Right atrium auricular region (tissue), 2 donors: ENCODE results near the gene ZNF532. TPM values are rescaled to one million over a fixed set of nuclear protein-coding genes. Genes with fewer than 3 reads are reported as not detected.

Source experiments
- DNase-seq: peaks from one replicate; pipeline ENCODE4 v3.0.0-alpha.2; 2019; ENCODE audit warnings: low spot score
- H3K27ac ChIP-seq, 2 donors: fragments of 200-600 bp; sonication (generic); 1 replicate in 1 of 2; 2 replicates in 1 of 2; pipeline ENCODE4 v1.5.1; 2016 to 2019
- H3K27me3 ChIP-seq, 2 donors: fragments of 200-600 bp; sonication (generic); one replicate each; pipeline versions ENCODE4 v1.5.1 to v1.6.0; 2017 to 2019
- H3K36me3 ChIP-seq: fragments of 200-600 bp; sonication (generic); one replicate; pipeline ENCODE4 v1.5.1; 2016
- H3K4me1 ChIP-seq, 2 donors: fragments of 200-600 bp; sonication (generic); one replicate each; pipeline versions ENCODE4 v1.5.1 to v1.6.0; 2017 to 2019
- H3K4me3 ChIP-seq, 2 donors: fragments of 200-600 bp; sonication (generic); 1 replicate in 1 of 2; 2 replicates in 1 of 2; pipeline ENCODE4 v1.5.1; 2017 to 2019; ENCODE audit warnings: mild to moderate bottlenecking in 1 of 2, moderate library complexity in 1 of 2
- H3K9me3 ChIP-seq, 2 donors: fragments of 200-600 bp; sonication (generic); one replicate each; pipeline ENCODE4 v1.5.1; 2019
- total RNA-seq, 2 donors: library from RNA; depleted of rRNA; stranded (reverse); fragments of >200 nt; gene quantifications; one replicate each; pipeline ENCODE4 v1.1.0, GENCODE V29; 2016
- TF ChIP-seq, protein P1 (sequence below), 2 donors: fragments of 200-600 bp; sonication (generic); IDR thresholded peaks; one replicate each; pipeline ENCODE4 v1.5.1; 2019; ENCODE audit warnings: antibody characterized with exemption in 2 of 2

The ZNF532 gene
- total RNA-seq, 2 donors from 2014 or later: 53.1 to 59.5 TPM

DNA sequence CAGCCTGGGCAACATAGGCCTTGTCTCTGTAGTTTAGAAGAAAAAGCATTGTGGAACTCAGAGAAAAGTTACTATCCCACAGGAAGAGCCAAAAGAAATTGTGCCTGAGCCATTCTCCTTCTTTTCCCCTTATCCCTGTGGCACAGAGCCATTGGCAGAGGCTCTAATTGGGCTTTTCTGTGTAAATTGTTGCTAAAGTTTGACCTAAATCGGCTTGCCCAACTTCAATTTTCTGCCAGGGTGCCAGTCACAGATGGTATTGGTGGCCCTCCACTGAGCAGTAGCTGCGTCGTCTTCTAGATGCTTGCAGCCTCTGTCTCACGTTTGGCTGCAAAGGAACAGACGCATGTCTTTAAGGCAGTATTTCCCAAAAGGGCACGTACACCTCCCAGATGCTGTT lies 30.3 kb downstream of the ZNF532 start:
- TF ChIP-seq, protein P1, sequence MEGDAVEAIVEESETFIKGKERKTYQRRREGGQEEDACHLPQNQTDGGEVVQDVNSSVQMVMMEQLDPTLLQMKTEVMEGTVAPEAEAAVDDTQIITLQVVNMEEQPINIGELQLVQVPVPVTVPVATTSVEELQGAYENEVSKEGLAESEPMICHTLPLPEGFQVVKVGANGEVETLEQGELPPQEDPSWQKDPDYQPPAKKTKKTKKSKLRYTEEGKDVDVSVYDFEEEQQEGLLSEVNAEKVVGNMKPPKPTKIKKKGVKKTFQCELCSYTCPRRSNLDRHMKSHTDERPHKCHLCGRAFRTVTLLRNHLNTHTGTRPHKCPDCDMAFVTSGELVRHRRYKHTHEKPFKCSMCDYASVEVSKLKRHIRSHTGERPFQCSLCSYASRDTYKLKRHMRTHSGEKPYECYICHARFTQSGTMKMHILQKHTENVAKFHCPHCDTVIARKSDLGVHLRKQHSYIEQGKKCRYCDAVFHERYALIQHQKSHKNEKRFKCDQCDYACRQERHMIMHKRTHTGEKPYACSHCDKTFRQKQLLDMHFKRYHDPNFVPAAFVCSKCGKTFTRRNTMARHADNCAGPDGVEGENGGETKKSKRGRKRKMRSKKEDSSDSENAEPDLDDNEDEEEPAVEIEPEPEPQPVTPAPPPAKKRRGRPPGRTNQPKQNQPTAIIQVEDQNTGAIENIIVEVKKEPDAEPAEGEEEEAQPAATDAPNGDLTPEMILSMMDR (IDR thresholded peaks at IDR 0.05): no peak
- Histone ChIP-seq H3K36me3 (no peaks in the 10 kb centered on the region), H3K9me3 (no peaks in the 10 kb centered on the region), H3K4me1 (peaks cover 0 to 61% of the 10 kb centered on the region in 2 donors), H3K27me3 (no peaks in the 10 kb centered on the region), H3K27ac (no peak overlapping the region), H3K4me3 (no peak overlapping the region)
- no peak for DNase-seq

DNA sequence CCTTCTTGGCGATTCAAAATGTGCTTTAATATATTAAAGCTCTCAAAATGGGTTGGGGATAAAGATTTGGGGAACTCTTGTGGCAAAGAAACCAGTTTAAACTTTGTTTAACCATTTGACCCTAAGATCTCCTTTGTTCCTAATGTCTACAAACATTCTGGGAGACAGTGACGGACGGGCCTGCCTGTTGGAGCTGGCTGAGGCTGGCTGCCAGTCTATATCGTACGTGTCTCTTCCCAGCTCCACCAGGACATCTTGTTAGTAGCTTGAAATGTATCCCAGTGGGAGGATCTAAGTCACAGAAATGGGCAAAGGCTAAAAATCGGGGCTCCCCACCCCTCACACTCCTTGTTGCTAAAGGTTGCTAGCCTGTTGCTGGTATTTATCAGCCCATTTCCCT lies 30.7 kb downstream of the ZNF532 start:
- H3K9me3 ChIP-seq: no peaks in the 10 kb centered on the region
- peaks cover 0 to 65% of the 10 kb centered on the region in 2 donors for H3K4me1 ChIP-seq
- no peak for DNase-seq
- H3K4me3 ChIP-seq: no peak overlapping the region
- no peaks in the 10 kb centered on the region for H3K36me3 ChIP-seq
- H3K27ac ChIP-seq: peak overlapping the region in 1 of 2 donors; percentile 30
- H3K27me3 ChIP-seq: no peaks in the 10 kb centered on the region
- TF ChIP-seq, protein P1 (IDR thresholded peaks at IDR 0.05): no peak

DNA sequence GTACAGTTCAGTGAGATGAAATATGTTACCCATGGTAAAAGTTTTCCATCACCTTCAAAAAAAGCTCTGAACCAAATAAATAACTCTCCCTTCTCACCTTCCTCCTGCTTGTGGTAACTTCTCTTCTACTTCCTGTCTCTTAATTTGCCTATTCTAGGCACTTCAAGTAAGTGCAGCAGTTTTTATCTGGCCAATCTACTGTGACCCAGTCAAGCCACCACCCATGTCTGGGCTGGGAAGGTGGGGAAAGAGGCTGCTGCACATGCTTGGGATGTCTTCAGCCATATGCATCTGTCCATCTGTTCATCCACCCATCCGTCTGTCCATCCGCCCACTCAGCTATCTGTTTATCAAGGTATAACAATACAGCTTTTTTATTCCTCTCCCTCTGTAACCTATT lies 31.6 kb downstream of the ZNF532 start:
- Histone ChIP-seq H3K4me3 (no peak overlapping the region), H3K4me1 (peaks cover 0 to 65% of the 10 kb centered on the region in 2 donors), H3K27ac (peak overlapping the region; percentile 9 to 30), H3K27me3 (no peaks in the 10 kb centered on the region), H3K9me3 (no peaks in the 10 kb centered on the region), H3K36me3 (no peaks in the 10 kb centered on the region)
- TF ChIP-seq, protein P1 (IDR thresholded peaks at IDR 0.05): no peak
- DNase-seq: no peak

DNA sequence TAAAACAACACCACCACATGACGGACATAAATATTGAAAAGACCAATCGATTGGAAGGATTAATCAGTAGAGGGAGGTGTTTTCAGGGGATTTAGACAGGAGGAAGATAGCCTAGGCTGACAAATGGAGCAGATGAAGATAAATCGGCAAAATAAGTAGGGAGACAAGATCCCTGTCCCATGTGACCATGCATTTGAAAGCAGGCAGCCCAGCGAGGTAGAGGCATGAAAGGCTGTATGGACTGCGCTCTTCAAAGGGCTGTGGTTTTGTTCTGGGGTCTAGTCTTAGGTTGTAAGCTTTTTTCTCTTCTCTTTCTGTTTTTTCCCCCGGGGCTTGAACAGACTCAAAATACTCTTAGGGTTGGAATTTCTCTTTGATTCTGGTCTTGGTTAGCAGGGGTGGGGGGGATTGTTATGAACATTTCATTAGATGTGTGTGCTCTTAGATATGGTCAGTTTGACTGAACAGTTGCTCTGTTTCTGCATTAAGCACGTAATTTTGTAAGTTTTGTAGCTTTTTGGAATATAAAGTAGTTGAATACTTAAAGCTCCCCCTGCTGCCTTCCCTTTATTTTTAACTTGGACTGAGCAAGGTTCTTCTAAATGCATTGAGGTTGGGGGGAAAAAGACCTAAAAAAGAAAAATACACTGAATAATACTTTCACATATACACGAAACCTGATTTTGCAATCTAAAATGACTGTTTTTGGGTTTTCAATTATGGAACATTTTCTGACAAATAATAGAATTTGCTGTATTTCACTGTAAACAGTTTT lies 32.2 kb downstream of the ZNF532 start:
- peak overlapping the region in 1 of 2 donors; percentile 9 for H3K27ac ChIP-seq
- no peak overlapping the region for H3K4me3 ChIP-seq
- H3K4me1 ChIP-seq: peaks cover 0 to 58% of the 10 kb centered on the region in 2 donors
- TF ChIP-seq, protein P1 (IDR thresholded peaks at IDR 0.05): no peak
- H3K36me3 ChIP-seq: no peaks in the 10 kb centered on the region
- no peaks in the 10 kb centered on the region for H3K9me3 ChIP-seq
- H3K27me3 ChIP-seq: no peaks in the 10 kb centered on the region
- no peak for DNase-seq

DNA sequence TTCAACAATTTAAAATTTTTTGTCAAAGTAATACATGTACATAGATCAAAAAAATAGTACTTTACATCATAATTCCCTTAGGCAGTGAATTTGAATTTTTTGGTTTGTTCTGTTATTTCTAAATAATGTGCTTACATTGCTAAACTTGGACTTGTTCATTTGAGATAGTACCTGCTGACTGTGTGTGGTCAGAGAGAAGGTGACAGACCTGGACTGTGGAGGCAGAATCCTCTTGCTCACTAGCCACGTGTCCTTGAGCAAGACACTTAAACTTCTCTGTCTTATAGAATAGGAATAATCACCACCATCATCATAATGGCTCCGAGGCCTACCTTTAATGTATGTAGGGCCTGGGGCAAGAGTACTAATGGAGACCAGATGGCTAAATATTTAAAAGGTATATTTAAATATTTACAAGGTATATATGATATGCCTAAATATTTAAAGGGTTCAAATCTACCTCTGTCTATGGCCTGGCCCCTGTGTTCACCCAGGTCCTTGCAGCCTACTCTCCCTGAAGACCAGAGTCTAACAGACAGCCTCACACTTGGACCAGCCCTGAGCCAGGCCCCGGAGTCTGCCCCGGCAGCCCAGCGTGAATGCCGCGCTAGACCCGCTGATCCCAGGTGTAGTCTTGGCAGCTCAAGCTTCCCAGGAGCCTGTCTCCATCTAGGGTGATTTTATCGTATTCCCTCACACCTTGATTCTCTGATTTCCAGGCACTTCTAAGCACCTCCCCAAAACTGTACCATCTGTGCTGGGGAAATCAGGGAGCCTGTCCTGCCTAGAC lies 33.5 kb downstream of the ZNF532 start:
- H3K36me3 ChIP-seq: no peaks in the 10 kb centered on the region
- H3K4me3 ChIP-seq: no peak overlapping the region
- H3K27ac ChIP-seq: no peak overlapping the region
- TF ChIP-seq, protein P1 (IDR thresholded peaks at IDR 0.05): no peak
- H3K27me3 ChIP-seq: no peaks in the 10 kb centered on the region
- H3K4me1 ChIP-seq: peaks cover 0 to 50% of the 10 kb centered on the region in 2 donors
- no peaks in the 10 kb centered on the region for H3K9me3 ChIP-seq
- DNase-seq: no peak
